OCI-LY7 (cell line): Measurements from ENCODE around the gene YIPF7. TPM values are rescaled to one million over a fixed set of nuclear protein-coding genes. Genes with fewer than 3 reads are reported as not detected.

ENCODE experiments used
- BruUV-seq: library from RNA; stranded (reverse); fragments of 400-500 nt; replicated peaks from 2 replicates; lab custom pipeline; 2021; lab: Mats Ljungman, UMichigan
- CTCF ChIA-PET: fragments of 300-600 bp; sonication (Branson Sonifier 250); formaldehyde crosslinking; loops from one replicate; lab custom pipeline; 2022; ENCODE audit warnings: antibody characterized with exemption; ENCODE audit not compliant: unreplicated experiment; lab: Charles Lee
- POLR2A ChIA-PET: fragments of 300-600 bp; sonication (Branson Sonifier 250); formaldehyde crosslinking; loops from one replicate; lab custom pipeline; 2022; ENCODE audit warnings: antibody characterized with exemption; lab: Charles Lee
- DNase-seq: peaks from one replicate; pipeline ENCODE4 v3.0.0-alpha.2; 2015; ENCODE audit warnings: low spot score
- H2AFZ ChIP-seq: fragments of 200-600 bp; sonication (generic), shearing (Covaris generic); 2 replicates; pipeline ENCODE4 v1.6.1; 2014; ENCODE audit warnings: mild to moderate bottlenecking, antibody characterized with exemption, low read length, moderate library complexity
- H3K27ac ChIP-seq: fragments of 200-600 bp; sonication (generic); 2 replicates; pipeline ENCODE4 v1.5.1; 2014; ENCODE audit warnings: mixed run types, low read depth, mild to moderate bottlenecking, moderate library complexity, low read length, inconsistent platforms; ENCODE audit not compliant: poor library complexity, severe bottlenecking
- H3K36me3 ChIP-seq: fragments of 200-600 bp; sonication (generic); 2 replicates; pipeline ENCODE4 v1.6.1; 2014; ENCODE audit warnings: mild to moderate bottlenecking, antibody characterized with exemption, low read length, moderate library complexity, mixed read lengths; ENCODE audit not compliant: insufficient read depth
- H3K4me1 ChIP-seq: fragments of 200-600 bp; sonication (generic); 2 replicates; pipeline ENCODE4 v1.5.1; 2014; ENCODE audit warnings: mild to moderate bottlenecking, low read length; ENCODE audit not compliant: insufficient read depth, poor library complexity, severe bottlenecking
- H3K4me2 ChIP-seq: fragments of 200-600 bp; sonication (generic); 2 replicates; pipeline ENCODE4 v1.6.1; 2014; ENCODE audit warnings: mild to moderate bottlenecking, low read length
- H3K4me3 ChIP-seq: fragments of 200-600 bp; sonication (generic); 2 replicates; pipeline ENCODE4 v1.5.1; 2014; ENCODE audit warnings: mild to moderate bottlenecking, low read depth, low read length; ENCODE audit not compliant: poor library complexity, severe bottlenecking
- H3K79me2 ChIP-seq: fragments of 200-600 bp; sonication (generic); 2 replicates; pipeline ENCODE4 v1.6.1; 2016; ENCODE audit warnings: low read depth, mild to moderate bottlenecking, low read length, moderate library complexity, mixed read lengths; ENCODE audit not compliant: insufficient read depth
- H3K9me2 ChIP-seq: fragments of 200-600 bp; sonication (generic); 2 replicates; pipeline ENCODE4 v1.6.1; 2016; ENCODE audit warnings: mild to moderate bottlenecking, low read length, mixed read lengths; ENCODE audit not compliant: insufficient read depth
- H3K9me3 ChIP-seq: fragments of 200-600 bp; sonication (generic); 2 replicates; pipeline ENCODE4 v1.6.1; 2014; ENCODE audit warnings: mild to moderate bottlenecking, mixed run types, low read length, mixed read lengths
- H4K20me1 ChIP-seq: fragments of 200-600 bp; sonication (generic); 2 replicates; pipeline ENCODE4 v1.6.1; 2014; ENCODE audit warnings: mild to moderate bottlenecking, antibody characterized with exemption, low read length, moderate library complexity, mixed read lengths; ENCODE audit not compliant: insufficient read depth
- CTCF ChIP-seq: fragments of 200-600 bp; sonication (generic); conservative IDR thresholded peaks from 2 replicates; pipeline ENCODE4 v1.5.1; 2014; ENCODE audit warnings: mild to moderate bottlenecking, antibody characterized with exemption, low read length, moderate library complexity, mixed read lengths
- EZH2phosphoT487 ChIP-seq: fragments of 200-600 bp; sonication (generic); IDR thresholded peaks from 2 replicates; pipeline ENCODE4 v1.6.1; 2018; ENCODE audit warnings: low read depth, borderline replicate concordance, mild to moderate bottlenecking, mixed run types, antibody characterized with exemption, low read length, moderate library complexity, mixed read lengths
- intact Hi-C: fragments of 100-400 bp; cut with micrococcal nuclease; formaldehyde crosslinking; loops from one replicate; pipeline ENCODE4 v1.10.0; 2022; ENCODE audit not compliant: unreplicated experiment
- total RNA-seq, 2 experiments: library from RNA; depleted of rRNA in 1 of 2; stranded (reverse); fragments of >200 nt in 1 of 2; shearing (Covaris generic) in 1 of 2; gene quantifications; 2 replicates each; pipeline ENCODE4 v1.2.3, GENCODE V29; 2014 to 2022

YIPF7 gene
- total RNA-seq, 2 experiments from 2014 or later = not detected

- CTCF ChIA-PET = no interaction called here
These were observed 33.2 kb upstream of the YIPF7 start for GRCh38 chr4:44684648-44685047.

GRCh38 chr4:44679060-44679459, 27.6 kb upstream of the YIPF7 start:
- intact Hi-C loops = loop anchor here (1.0 kb wide), 1 partner anchor 47 kb away; the partner anchor contains the start of gene GNPDA2
- Histone ChIP-seq H2AFZ (peak overlapping the region; percentile 96; the same call in 1 of the 2 replicates), H3K9me2 (no peaks in the 10 kb centered on the region), H3K36me3 (peaks cover 34% of the 10 kb centered on the region), H3K79me2 (peaks cover 30% of the 10 kb centered on the region), H3K27ac (peak overlapping the region; percentile 57), H3K4me1 (peaks cover 23% of the 10 kb centered on the region), H3K4me2 (peak overlapping the region; percentile 90), H3K9me3 (no peaks in the 10 kb centered on the region), H4K20me1 (peaks cover 25% of the 10 kb centered on the region; the same call in 1 of the 2 replicates), H3K4me3 (peak overlapping the region; percentile 85)
- BruUV-seq = no TSS peak
- peak; percentile 12 for DNase-seq
- ChIA-PET CTCF (no interaction called here), POLR2A (interaction anchor here (0.8 to 3.6 kb wide), 8 partner anchors 8 to 47 kb away, joined by 5 to 42 read pairs (median 10); partner anchors contain the start of gene GNPDA2)
- TF ChIP-seq EZH2phosphoT487 = no peak
- TF ChIP-seq CTCF = no peak

More at GRCh38 chr4:44684648-44685047, 33.2 kb upstream of the YIPF7 start:
- DNase-seq = no peak
- no TSS peak for BruUV-seq
- Histone ChIP-seq H2AFZ (no peak overlapping the region), H3K79me2 (peaks cover 18% of the 10 kb centered on the region), H3K9me2 (no peaks in the 10 kb centered on the region), H3K9me3 (no peaks in the 10 kb centered on the region), H3K4me3 (no peak overlapping the region), H3K36me3 (peaks cover 88% of the 10 kb centered on the region), H3K4me2 (no peak overlapping the region), H4K20me1 (peaks cover 22% of the 10 kb centered on the region; the same call in 1 of the 2 replicates), H3K27ac (no peak overlapping the region), H3K4me1 (peaks cover 14% of the 10 kb centered on the region)
- POLR2A ChIA-PET = no interaction called here
- TF ChIP-seq EZH2phosphoT487 (no peak), CTCF (no peak)
- intact Hi-C loops = no loop called here
